Measurements from ENCODE around the gene TMEM98. TPM values are rescaled to one million over a fixed set of nuclear protein-coding genes. Genes with fewer than 3 reads are reported as not detected.
A peak's percentile ranks its signal among the peaks of the same experiment; 100 is the strongest.

The TMEM98 gene
- total and polyA plus RNA-seq, 9 of the 15 experiments (the other 6 are each of a cell fraction or from before 2014, with no cell fraction given) = 33.5 to 164 (median 84.7) TPM

DNA sequence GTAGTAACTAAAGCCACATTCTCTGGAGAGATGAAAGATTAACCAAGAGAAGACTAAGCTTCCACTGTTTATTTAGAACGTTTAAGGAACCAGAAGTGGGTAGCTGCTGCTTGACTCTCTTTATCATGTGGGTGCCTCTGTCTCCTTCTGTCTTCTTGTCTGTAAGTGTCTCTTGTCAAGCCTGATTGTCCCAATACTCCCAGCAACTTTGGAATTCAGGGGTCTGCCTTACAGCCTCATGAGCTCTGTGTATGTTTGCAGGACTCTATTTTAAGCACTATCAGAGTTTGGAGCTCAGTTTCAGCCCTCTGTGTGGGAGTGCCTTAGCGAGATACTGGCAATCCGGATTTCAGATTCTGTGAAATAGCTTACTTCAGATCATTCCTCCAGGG, 34.4 kb downstream of the TMEM98 start (continued):
- TF ChIP-seq, protein P1, sequence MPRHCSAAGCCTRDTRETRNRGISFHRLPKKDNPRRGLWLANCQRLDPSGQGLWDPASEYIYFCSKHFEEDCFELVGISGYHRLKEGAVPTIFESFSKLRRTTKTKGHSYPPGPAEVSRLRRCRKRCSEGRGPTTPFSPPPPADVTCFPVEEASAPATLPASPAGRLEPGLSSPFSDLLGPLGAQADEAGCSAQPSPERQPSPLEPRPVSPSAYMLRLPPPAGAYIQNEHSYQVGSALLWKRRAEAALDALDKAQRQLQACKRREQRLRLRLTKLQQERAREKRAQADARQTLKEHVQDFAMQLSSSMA (CRISPR knock-in tag; IDR thresholded peaks at IDR 0.05) = no peak
- TF ChIP-seq COPS2 (conservative IDR thresholded peaks at IDR 0.05) = no peak
- no peak for TF ChIP-seq OTX1 (CRISPR knock-in tag; IDR thresholded peaks at IDR 0.05)
- TF ChIP-seq PTTG1 (tag; IDR thresholded peaks at IDR 0.05; ENCODE audit: low read depth) = no peak
- TF ChIP-seq TCF3 (CRISPR knock-in tag; IDR thresholded peaks at IDR 0.05) = peak; percentile 43; the same call in 1 of the 2 replicates
- peak in 1 of 2 experiments; percentile 17; a peak in 1 of 4 replicates for TF ChIP-seq TBL1XR1 (IDR thresholded peaks at IDR 0.05; ENCODE audit: low read length in 2 of 2)
- TF ChIP-seq BRD4 (IDR thresholded peaks at IDR 0.05) = no peak
- TF ChIP-seq ZNF77 (CRISPR knock-in tag; IDR thresholded peaks at IDR 0.05) = no peak
- peak; percentile 19; the same call in 1 of the 2 replicates for TF ChIP-seq SMARCA4 (IDR thresholded peaks at IDR 0.05)
- TF ChIP-seq KDM2B (CRISPR knock-in tag; IDR thresholded peaks at IDR 0.05) = no peak
- no peak for TF ChIP-seq KLF1 (tag; IDR thresholded peaks at IDR 0.05)
- no peak for TF ChIP-seq ELF1 (tag; IDR thresholded peaks at IDR 0.05)
- no peak for TF ChIP-seq RBM39 (optimal IDR thresholded peaks at IDR 0.05; ENCODE audit: low read depth, low read length)
- TF ChIP-seq SRSF9 (IDR thresholded peaks at IDR 0.05; ENCODE audit: borderline replicate concordance, low read depth, low read length) = no peak

DNA sequence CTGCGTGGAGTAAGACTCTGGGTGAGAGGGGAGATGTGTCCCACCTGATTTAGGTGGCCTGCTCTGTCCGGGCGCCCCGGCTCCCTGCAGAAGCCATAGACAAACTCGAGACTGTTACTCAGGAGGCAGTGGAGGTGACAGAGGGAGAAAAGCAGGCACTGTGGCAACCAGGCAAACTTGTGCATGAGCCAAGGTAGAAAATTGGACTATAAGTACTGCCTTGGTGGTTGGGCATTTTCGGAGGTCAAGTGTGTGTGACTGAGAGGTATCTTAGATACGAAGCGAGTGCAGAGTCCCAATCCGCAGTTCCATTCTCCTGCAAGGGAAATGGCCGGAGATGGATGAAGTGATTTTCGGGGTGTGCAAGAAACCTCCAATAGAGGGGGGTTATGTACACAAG, 36.6 kb downstream of the TMEM98 start:
- H3K4me3 ChIP-seq = no peak overlapping the region
- POLR2A ChIA-PET = no interaction called here
- H3K36me3 ChIP-seq (ENCODE audit: control insufficient read depth, insufficient read depth, low read length) = no peaks in the 10 kb centered on the region
- DNase-seq (ENCODE audit: extremely low read depth in 1 of 4, low spot score in 3 of 4) (no peak), FAIRE-seq (no peak), ATAC-seq (no peak)
- no peak overlapping the region for H2AFZ ChIP-seq (ENCODE audit: low read depth, low read length)
- no peaks in the 10 kb centered on the region for H3K9me1 ChIP-seq (ENCODE audit: control insufficient read depth, insufficient read depth, low read length)
- H3K4me1 ChIP-seq (replicated peaks in 1 of 2; ENCODE audit: control insufficient read depth in 2 of 2, insufficient read depth in 2 of 2, low read length in 2 of 2) = peaks cover 16 to 42% of the 10 kb centered on the region in 2 experiments
- intact Hi-C loops (cut with micrococcal nuclease) = loop anchor here (5.0 kb wide), 1 partner anchor 33 kb away; no protein-coding TSS in a partner anchor
- no peaks in the 10 kb centered on the region for H3K79me2 ChIP-seq (ENCODE audit: control insufficient read depth, insufficient read depth, low read length)
- no peaks in the 10 kb centered on the region for H3K9me3 ChIP-seq (replicated peaks; ENCODE audit: control insufficient read depth, insufficient read depth, low read depth, low read length)
- WGBS (ENCODE audit: insufficient coverage, low coverage, missing lambda C conversion rate) = 68% methylated on average over 11 of the region's 11 CpGs
- H4K20me1 ChIP-seq (replicated peaks; ENCODE audit: control insufficient read depth, insufficient read depth, low read length) = no peaks in the 10 kb centered on the region; the same call in 1 of the 2 replicates
- H3K9ac ChIP-seq (ENCODE audit: insufficient read depth in 1 of 2, low read depth in 2 of 2, low read length in 2 of 2) = no peak overlapping the region
- in situ Hi-C loops (cut with MboI) = no loop called here
- H3K4me2 ChIP-seq (ENCODE audit: insufficient read depth, low read length) = no peak overlapping the region
- H3K27me3 ChIP-seq (ENCODE audit: control insufficient read depth in 2 of 2, insufficient read depth in 2 of 2, low read length in 2 of 2) = no peaks in the 10 kb centered on the region
- CTCF ChIA-PET (ENCODE audit: low intra/inter-chr PET ratio) = no interaction called here
- BruUV-seq (replicated peaks) = no TSS peak
- no peak overlapping the region for H3K27ac ChIP-seq (ENCODE audit: extremely low read depth, low read depth, low read length)
- TF ChIP-seq, protein P2, sequence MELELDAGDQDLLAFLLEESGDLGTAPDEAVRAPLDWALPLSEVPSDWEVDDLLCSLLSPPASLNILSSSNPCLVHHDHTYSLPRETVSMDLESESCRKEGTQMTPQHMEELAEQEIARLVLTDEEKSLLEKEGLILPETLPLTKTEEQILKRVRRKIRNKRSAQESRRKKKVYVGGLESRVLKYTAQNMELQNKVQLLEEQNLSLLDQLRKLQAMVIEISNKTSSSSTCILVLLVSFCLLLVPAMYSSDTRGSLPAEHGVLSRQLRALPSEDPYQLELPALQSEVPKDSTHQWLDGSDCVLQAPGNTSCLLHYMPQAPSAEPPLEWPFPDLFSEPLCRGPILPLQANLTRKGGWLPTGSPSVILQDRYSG (tag; conservative IDR thresholded peaks at IDR 0.05; ENCODE audit: low read depth) = no peak
- TF ChIP-seq, protein P3, sequence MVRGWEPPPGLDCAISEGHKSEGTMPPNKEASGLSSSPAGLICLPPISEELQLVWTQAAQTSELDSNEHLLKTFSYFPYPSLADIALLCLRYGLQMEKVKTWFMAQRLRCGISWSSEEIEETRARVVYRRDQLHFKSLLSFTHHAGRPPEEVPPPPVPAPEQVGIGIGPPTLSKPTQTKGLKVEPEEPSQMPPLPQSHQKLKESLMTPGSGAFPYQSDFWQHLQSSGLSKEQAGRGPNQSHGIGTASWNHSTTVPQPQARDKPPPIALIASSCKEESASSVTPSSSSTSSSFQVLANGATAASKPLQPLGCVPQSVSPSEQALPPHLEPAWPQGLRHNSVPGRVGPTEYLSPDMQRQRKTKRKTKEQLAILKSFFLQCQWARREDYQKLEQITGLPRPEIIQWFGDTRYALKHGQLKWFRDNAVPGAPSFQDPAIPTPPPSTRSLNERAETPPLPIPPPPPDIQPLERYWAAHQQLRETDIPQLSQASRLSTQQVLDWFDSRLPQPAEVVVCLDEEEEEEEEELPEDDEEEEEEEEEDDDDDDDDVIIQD (CRISPR knock-in tag; IDR thresholded peaks at IDR 0.05) = no peak
- TF ChIP-seq, protein P4, sequence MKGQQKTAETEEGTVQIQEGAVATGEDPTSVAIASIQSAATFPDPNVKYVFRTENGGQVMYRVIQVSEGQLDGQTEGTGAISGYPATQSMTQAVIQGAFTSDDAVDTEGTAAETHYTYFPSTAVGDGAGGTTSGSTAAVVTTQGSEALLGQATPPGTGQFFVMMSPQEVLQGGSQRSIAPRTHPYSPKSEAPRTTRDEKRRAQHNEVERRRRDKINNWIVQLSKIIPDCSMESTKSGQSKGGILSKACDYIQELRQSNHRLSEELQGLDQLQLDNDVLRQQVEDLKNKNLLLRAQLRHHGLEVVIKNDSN (CRISPR knock-in tag; IDR thresholded peaks at IDR 0.05) = no peak
- TF ChIP-seq SP2 (IDR thresholded peaks at IDR 0.05; ENCODE audit: extremely low read depth, low read depth, low read length, poor library complexity, severe bottlenecking) = no peak
- no peak for TF ChIP-seq POLR2A (conservative IDR thresholded peaks at IDR 0.05)

All from K562 (cell line).